Activated CD8-positive, alpha-beta memory T cell treated with anti-CD3 and anti-CD28 coated beads for 48 hours (primary cell): Measurements from ENCODE around the gene DUSP16.
"Not testable (repeated sequence)": the region's sequence is repeated elsewhere in the genome, so short reads cannot be mapped to it uniquely, and the experiment has no call there.

Experiments used
- DNase-seq, 3 experiments: peaks; one replicate each; pipeline ENCODE4 v3.0.0-alpha.2; 2020; ENCODE audit warnings: low read depth in 2 of 3, low spot score in 2 of 3

Gene DUSP16

GRCh38 chr12:12471982-12472961 lies 90.4 kb downstream of the DUSP16 start:
- not testable (repeated sequence) for DNase-seq

GRCh38 chr12:12470751-12471306 lies 91.8 kb downstream of the DUSP16 start:
- no peak for DNase-seq

DNA sequence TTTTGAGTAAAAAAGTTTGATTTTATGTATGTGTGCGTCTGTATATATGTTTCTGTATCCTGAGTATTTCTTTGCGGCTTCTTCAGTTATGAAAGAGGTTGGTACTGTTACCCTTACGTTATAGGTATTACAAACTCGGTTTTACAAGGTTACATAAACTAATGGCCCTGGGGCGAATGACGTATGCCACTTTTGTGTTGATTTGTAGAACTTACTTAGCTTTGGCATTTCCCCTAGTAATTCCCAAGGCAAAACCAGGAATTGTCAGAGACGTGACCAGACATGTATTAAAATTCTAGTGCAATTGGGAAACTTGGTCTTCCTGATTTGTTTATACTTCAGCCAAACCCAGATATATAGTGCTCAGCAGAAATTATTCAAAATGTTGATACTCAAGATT lies 93.3 kb downstream of the DUSP16 start:
- no peak for DNase-seq

DNA sequence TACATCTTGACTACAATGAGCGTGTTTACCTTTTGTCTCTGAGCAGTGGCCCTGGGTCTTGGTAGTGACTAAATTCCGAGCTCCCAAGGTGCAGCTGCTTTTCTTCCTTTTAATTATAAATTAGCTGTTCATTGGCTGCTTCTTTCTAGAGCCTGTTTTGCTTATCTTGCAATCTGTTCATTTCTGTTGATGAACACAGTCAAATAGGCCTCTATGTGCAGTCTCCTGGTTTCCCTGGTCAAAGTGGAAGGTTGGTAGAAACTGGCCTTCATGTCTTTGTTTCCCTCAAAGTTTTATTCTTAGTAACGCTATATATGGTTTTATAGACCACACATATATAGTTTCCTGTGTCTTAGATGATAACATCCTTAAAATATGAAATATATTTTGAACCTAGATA lies 94.1 kb downstream of the DUSP16 start:
- DNase-seq = no peak

DNA sequence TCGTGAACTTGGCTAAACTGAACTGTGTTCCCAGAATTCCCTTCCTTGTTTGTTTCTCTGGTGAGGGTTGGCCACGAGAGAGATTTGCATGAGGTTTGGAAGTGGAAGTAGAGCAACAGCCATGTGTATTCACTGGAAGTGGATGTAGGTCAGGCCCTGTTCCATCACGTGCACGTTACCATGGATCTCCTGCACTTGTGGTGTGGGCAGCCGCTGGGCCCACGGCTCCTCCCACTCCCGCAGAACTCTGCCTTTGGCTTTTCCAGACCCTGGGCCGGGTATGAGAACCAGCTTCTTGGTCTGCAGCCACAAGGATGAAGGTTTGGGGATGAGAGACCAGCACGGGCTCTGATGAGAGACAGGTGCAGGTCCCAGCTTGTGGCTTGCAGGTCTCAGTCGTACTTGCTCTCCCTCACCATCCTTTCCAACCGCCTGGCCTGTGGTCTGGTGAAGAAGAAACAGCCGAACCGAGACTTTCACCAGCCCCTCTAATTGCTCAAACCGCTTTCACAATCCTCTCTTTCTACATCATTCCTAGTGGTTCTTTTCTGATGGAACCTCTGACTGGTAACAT lies 94.9 kb downstream of the DUSP16 start:
- DNase-seq = no peak

- DNase-seq = no peak
These were observed 95.4 kb downstream of the DUSP16 start for GRCh38 chr12:12467264-12467663.

GRCh38 chr12:12466157-12466556 lies 96.5 kb downstream of the DUSP16 start:
- no peak for DNase-seq

- no peak for DNase-seq
These were observed 97.1 kb downstream of the DUSP16 start for GRCh38 chr12:12465522-12465921.

- no peak for DNase-seq
These were observed 100.7 kb downstream of the DUSP16 start for GRCh38 chr12:12461923-12462315.

GRCh38 chr12:12460935-12461922 lies 101.4 kb downstream of the DUSP16 start:
- no peak for DNase-seq

GRCh38 chr12:12456637-12457036 lies 106.0 kb downstream of the DUSP16 start:
- DNase-seq = no peak

- no peak for DNase-seq
These were observed 108.3 kb downstream of the DUSP16 start for GRCh38 chr12:12454315-12454714.

DNA sequence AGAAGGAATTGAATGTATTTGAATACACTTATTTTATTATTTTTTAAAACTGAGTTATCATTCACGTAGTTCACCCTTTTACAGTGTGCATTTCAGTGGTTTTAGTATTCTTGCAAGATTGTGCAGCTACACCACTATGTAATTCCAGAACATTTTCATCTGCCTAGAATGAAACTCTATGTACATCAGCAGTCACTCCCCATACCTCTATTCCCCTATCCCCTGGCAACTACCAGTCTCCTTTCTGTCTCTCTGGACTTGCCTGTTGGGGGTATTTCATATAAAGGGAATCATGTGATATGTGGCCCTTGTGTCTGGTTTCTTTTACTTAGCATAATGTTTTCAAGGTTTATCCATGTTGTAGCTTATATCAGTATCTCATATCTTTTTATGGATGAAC lies 109.0 kb downstream of the DUSP16 start:
- no peak for DNase-seq

DNA sequence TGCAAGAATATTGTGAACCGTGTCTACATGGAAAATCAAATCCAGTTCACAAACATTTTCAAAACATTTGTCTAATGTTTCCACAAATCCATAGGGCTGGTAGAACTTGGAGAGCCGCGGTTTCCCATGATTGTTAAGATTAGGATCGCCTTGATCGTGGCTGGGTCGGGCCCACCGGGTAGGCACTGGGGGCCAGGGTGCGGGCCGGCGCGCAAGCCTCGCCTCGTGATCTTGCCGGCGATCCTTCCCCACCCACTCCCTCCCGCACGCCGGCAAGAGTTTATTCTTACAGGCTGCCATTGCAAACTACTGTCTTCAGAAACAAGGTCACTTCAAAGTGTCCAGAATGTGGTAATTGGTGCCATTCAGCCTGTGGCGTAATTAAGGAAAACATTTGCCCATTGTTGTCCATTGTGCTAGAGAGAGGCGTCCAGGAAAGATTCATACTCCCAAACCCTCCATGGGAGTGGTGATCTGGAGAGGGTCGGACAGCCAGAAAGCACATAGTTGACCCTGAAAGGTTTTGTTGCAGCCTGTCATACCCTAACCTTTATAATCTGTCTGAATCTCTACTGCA lies 110.2 kb downstream of the DUSP16 start:
- no peak for DNase-seq

- no peak for DNase-seq
These were observed 111.6 kb downstream of the DUSP16 start for GRCh38 chr12:12451098-12451497.

- DNase-seq = no peak
These were observed 112.6 kb downstream of the DUSP16 start for GRCh38 chr12:12450043-12450471.

DNA sequence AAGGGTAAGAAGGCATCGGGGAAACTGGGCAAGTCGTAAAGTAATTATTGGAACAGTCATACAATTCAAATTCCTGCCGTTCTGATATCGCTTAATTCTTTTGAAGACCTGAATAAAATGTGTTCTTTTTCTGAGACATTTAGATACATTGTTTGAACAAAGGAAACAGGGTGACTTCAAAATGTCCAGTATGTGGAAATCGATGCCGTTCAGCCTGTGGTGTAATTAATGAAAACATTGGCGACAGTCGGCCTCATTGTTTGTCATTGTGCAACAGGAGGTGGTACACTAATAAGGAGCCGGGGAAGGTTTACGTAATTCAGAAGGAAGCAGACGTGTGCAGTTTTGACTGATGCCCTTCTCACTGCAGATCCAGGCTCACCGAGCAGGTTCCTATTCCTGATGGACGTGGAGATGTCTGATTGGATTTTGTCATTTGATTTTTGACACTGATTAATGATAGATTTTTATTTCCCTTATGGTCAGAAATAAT lies 113.1 kb downstream of the DUSP16 start:
- no peak for DNase-seq

DNA sequence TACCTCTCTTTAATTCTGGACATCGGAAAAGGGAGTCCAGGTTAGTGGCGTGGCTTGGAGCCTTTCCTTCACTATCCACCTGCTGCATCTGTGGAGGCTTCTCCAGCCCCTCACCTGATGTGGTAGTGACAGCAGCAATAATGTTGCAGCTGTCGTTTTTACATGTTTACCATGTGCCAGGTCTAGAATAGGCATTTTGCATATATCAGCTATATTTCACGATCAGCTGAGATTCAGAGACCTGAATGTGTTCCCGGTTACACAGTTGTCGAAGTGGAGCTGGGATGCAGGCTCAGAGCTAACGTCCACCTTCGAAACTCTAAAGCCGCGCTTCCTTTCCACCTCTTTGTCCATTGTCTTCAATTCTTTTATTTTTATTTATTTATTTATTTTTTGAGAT lies 114.8 kb downstream of the DUSP16 start:
- no peak for DNase-seq

DNA sequence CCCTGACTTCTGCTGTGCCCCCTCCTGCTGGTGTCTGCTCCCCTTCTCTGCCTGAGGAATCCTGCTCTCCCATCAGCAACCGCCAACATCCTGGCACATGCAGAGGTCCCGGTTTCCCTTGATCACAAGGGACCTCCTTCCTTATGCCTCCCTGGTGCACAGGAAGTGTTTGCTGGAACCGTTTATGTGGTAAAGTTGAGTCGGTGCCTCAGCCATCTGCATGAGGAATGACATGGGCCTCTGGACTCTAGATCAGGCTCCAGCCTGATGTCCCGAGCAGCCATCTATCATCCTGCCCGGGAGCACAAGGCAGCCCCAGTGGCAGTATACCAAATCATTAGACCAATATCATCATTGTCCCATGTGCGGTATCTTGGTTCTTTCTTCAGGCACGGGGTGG lies 115.4 kb downstream of the DUSP16 start:
- no peak for DNase-seq

GRCh38 chr12:12446786-12447185 lies 115.9 kb downstream of the DUSP16 start:
- no peak for DNase-seq

GRCh38 chr12:12445882-12446181 lies 116.8 kb downstream of the DUSP16 start:
- DNase-seq = no peak
